ENCODE measurements around the gene JAKMIP1. TPM values are rescaled to one million over a fixed set of nuclear protein-coding genes. Genes with fewer than 3 reads are reported as not detected.

The JAKMIP1 gene
- polyA plus RNA-seq, 10 donors, result 0.15 to 0.46 (median 0.16) TPM; not detected in 7

DNA sequence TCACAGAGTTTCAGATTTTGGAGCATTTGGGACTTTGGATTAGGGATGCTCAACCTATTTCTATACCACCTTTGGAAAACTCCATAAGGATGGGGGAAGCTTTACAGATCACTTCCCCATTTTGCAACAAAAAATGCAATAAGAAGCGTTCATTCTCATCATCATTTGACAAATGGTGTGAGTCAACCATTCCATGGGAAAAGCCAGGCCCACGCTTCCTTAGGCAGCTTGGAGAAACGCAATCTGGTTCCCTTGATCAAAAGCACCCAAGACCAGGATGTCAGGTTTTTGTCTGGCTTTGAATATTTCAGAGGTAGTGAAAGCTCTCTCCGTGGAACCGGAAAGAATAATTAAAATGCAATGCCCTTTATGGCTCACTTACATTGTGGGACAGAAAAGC, 102.8 kb downstream of the JAKMIP1 start:
- DNase-seq, result no peak

DNA sequence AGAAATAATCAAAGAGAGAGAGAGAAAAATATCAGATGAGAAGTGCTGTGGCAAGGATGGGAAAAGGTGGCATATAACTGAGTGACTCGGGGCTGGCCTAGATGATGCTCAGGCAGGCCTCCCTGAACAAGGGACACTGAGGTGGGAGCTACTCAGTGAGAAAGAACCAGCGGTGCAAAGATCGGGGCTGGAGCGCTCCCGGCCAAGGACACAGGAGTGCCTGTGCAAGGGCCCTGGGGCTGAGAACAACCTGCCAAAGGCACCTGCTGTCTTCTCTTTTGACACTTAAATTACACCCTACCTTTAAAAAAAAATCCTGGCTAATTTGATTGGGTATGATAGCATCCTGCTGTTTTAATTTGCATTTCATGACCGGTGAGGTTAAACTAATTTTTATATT, 104.5 kb downstream of the JAKMIP1 start:
- no peak for DNase-seq

DNA sequence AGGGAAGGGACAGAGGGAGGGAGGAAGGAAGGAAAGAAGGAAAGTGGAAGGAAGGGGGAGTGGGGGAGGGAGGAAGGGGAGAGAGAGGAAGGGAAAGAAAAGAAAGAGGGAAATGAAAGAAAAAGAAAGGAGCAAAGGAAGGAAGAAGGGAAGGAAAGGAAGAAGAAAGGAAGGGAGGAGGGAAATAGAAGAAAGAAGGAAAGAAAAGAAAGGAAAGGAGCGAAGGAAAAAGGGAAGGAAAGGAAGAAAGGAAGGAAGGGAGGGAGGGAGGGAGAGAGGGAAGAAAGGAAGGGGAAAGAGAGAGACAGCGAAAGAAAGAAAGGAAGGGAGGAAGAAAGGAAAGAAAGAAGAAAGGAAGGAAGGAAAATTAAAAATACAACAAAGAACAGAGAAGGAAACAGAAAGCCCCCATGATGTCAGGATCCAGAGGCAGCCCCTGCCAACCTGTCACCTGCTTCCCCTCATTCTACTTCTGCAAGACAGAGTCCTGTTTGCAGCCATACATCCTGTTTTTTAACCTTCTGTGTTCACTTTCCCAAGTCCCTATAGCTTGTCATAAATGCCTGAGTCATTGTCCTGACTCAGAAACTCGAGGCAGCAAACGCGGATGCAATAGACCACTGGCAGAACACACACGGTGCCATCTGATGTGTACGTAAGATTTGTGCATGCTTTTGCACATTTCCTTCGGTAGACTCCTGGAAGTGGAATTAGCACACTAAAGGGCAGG, 105.2 kb downstream of the JAKMIP1 start:
- no peak for DNase-seq

GRCh38 chr4:6093671-6094070, 106.7 kb downstream of the JAKMIP1 start:
- DNase-seq, result no peak

DNA sequence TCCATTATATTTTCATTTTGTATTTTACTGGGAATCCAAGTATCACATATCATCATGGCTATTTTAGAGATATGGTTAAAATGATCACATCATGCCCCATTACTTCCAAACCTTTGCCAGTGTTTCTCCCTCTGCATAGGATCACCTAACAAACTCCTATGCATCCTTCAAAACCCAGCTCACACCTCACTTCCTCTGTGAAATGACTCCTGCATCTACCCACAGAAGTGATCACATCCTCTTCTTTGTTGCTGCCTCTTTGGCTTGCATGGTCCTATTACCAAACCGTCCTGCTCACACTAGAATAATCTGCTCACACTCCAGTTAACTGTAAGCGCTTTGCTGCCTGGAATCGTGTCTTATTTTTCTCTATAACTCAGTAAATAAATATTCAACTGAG, 107.4 kb downstream of the JAKMIP1 start:
- no peak for DNase-seq

GRCh38 chr4:6092131-6092530, 108.2 kb downstream of the JAKMIP1 start:
- DNase-seq, result no peak

DNA sequence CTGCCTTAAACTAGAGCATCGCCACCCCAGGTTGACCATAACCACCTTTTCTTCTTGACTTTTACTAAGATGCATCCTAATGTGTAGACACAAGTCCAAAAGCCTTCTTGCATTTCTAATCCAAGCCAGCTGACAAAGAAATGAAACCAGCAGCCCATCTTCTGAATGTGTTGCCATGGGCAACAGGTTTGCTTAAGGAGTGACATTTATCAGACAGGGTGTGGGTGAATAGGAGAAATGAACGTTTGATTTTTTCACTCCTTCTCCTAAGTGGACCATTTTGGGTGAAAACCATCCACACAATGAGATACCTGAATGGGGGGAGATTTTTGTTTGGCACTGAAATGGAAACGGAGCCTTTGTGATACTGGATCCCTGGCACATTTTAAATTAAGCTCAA, 109.4 kb downstream of the JAKMIP1 start:
- no peak for DNase-seq

DNA sequence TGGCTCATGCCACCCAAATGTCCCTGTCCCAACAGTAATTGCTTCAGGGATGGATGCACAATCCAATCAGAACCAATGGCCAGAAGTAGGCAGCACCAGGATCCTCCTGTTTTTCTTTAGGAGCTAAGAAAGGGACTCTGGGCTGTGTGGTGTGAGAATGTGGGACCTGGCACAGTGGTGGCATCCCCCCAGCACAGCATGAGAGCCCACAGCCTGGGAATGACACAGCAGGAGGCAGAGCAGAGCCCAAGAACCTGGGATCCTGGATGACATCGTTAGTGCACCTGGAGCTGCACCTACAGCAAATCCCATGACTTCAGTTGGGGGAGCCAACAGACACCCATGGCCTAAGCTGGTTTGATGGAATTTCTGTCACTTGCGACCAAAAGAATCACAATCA, 111.4 kb downstream of the JAKMIP1 start:
- no peak for DNase-seq

- peak; percentile 5 to 47 (median 9) for DNase-seq
Measured at GRCh38 chr4:6087669-6088341, 112.5 kb downstream of the JAKMIP1 start.

DNA sequence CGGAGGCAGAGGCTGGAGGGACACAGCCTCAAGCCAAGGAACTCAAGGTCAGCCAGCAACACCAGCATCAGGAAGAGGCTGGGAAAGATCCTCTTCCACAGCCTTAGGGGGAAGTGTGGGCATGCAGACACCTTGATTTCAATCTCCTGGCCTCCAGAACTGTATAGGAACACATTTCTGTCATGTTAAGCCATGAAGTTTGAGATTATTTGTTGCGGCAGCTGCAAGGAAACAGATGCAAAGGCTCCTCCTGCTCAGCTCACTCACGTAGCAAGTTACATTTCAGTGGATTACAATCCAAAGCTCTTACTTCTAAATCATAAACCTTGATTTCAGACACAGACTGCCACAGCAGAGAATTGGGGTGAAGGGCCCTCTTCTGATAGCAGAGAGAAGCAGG, 113.5 kb downstream of the JAKMIP1 start:
- DNase-seq, result no peak

DNA sequence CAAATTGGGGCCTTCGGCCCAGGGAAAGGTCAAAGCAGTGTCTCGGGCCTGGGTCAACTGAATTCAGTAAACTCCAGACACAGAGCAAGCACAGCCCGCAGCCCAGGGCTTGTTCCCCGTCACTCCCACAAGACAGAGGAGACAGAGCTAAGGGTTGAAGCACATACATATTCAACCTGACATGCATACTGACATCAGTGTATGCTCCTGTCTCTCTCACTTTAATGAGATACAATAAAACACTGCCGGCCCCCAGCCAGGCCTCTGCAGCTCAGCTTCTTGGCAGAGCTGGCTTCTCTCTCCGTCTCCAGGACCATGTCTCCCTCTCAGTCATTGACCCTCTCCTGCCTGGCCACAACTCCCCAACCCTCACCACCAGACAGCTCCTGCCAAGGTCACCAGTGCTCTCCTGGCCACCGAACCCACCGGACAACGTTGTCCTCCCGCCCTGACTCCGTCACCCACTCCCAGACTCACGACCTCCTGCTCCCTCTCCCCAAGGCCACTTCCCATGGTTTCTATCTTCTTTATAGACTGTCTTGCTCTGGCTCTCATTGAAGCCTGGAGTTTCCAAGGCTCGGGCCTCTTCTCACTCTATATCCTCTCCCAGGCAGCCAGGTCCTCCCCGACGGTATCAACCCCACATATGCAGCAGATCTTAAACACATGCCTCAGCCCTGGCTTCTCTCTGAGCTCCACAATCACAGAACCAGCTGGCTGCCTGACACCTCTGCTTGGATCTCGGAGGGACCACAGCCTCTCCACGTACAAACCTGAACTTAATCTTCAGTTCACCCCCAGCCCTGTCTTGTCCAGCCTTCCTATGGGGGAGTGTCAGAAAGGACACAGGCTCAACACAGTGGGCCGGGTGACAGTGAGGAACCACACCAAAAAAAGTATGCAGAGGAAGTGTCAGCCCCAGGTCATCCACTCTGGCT, 114.4 kb downstream of the JAKMIP1 start:
- no peak for DNase-seq

DNA sequence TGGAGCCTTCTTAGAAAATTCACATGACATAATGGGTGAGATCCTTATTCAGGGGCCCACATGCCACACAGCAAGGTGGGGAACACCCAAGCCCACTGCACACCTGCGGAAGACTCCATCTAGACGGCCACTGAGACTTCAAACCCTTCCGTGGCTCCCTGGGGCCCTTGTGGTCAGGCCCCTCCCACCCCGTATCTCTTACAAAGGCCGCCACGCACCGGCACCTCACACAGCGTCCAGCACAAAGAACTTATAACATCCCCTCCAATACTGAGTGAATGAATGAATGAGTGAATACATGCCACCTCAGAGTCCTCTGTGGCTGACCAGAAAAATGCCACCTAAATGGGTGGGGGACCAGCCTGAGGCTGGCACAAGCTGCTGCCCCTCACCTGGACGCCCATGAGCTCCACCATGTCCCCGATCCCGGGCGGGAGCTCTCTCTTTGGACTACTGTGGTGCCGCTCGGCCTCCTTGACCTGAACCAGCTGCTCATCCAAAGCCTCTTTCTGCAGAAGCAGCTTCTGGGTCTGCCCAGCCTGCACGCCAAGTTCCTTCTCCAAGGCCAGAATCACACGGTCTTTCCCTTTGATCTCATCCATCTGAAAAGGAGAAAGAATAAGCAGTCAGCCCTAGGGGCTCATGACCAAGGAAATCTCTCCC, 115.2 kb downstream of the JAKMIP1 start:
- no peak for DNase-seq

DNA sequence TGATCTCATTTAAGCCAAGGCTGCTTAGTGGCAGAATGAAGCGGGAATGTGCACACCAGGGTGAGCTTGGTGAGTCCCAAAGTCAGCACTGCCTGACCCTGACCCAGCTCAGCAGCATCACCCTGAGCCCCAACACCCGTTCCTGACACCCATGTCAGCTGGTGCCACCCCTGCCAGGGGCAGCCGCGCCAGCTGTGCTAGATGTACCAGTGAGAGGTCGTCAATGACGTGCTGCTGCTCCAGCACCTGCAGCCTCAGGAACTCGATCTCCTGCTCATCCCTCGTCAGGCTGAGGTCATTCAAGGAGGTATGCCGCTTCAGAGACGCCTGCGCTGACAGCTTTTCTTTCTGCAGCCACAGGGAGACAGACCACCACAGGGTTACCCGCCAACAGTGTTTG, 120.4 kb downstream of the JAKMIP1 start:
- no peak for DNase-seq

- DNase-seq, result no peak
Measured at GRCh38 chr4:6078560-6078959, 121.8 kb downstream of the JAKMIP1 start.

- DNase-seq, result no peak
Measured at GRCh38 chr4:6076391-6076790, 124.0 kb downstream of the JAKMIP1 start.

- DNase-seq, result no peak
Measured at GRCh38 chr4:6074758-6075157, 125.6 kb downstream of the JAKMIP1 start.

DNA sequence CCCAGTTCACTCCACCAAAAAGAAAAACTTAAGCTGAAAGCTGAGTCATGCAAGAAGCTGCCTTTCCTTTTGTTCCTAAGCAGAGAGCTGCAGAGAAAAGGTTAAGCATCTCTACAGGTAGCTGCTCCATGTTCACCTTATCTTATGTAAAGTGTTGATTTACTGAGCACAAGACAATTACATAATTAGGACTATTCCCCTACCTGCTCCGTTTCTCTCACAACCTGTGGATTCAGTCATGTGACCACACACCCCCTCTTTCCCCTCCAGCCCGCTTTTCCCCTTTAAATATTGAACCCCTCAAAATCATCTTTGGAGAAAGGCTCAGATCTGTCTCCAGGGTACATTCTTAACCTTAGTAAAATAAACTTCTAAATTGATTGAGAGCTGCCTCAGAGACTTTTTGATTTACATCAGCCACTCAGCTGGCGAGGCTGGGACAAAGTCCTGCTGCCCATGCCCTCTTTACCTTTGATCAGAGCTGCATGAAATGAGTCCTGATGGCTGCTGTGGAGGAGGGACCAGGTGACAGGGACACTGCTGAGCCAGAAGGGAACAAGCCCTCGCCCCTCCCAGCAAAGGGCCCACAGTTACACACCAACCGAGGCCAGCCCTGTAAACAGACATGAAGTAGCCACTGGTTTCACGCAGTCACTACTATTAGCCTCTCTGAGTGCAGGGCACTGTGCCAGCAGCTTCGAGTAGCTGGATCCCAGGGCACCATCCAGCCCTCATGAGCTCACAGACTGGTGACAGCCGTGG, 128.2 kb downstream of the JAKMIP1 start:
- DNase-seq, result no peak

DNA sequence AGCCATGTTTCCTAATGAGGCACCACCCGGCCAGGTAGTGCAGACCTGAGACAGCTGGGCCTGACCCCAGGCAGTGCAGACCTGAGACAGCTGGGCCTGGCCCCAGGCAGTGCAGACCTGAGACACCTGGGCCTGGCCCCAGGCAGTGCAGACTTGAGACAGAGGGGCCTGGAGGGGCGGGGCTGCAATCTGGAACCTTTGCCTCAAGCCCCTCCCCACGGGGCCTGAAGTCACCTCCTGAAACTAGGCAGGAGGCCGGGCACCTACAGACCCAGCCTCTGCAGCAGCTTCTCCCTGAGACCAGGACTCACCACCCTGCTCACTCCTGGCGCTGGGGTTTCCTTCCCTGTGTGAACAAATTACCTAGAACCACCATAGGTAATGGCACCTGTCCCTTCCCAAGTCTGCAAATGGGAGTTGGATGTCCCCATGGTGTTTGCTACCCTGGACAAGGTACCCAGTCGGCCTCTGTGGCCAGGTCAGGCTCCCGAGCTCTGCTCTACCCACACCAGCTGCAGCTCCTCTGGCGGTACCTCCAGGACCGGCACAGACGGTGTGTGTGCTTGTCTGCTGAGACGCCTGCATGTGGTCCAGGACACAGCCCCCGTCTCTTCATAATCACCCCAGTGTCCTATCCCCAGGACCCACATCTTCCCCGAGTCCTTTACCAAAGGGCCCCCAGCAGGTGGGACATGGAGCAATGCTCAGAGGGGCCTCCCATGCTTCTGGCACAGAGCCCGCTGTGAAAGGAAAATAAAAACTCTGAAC, 129.0 kb downstream of the JAKMIP1 start:
- no peak for DNase-seq

GRCh38 chr4:6069845-6070709, 130.3 kb downstream of the JAKMIP1 start:
- DNase-seq, result no peak
